Measurements from ENCODE around the gene SIGLEC9. TPM values are rescaled to one million over a fixed set of nuclear protein-coding genes. Genes with fewer than 3 reads are reported as not detected.
"Not testable (repeated sequence)": the region's sequence is repeated elsewhere in the genome, so short reads cannot be mapped to it uniquely, and the experiment has no call there.

SIGLEC9 gene
- total and polyA plus RNA-seq, 8 donors: 0.63 to 46.5 (median 1.4) TPM

GRCh38 chr19:51169283-51169918, 44.7 kb downstream of the SIGLEC9 start:
- TF ChIP-seq CTCF (IDR thresholded peaks at IDR 0.05): peak; percentile 78 to 91
- intact Hi-C loops (cut with DNase I); H3K9me3 ChIP-seq; H3K27ac ChIP-seq; H3K36me3 ChIP-seq; H3K4me3 ChIP-seq: not testable (repeated sequence)
- peaks cover 0 to 37% of the 10 kb centered on the region in 2 donors for H3K27me3 ChIP-seq
- DNase-seq (peak in 3 of 4 donors; percentile 32 to 71 (median 66)), ATAC-seq (peak; percentile 46)
- H3K4me1 ChIP-seq: peaks cover 0 to 13% of the 10 kb centered on the region in 2 donors

- H3K36me3 ChIP-seq: no peaks in the 10 kb centered on the region
- peaks cover 0 to 60% of the 10 kb centered on the region in 2 donors for H3K27me3 ChIP-seq
- ATAC-seq (no peak), DNase-seq (no peak)
- no peak for TF ChIP-seq CTCF (IDR thresholded peaks at IDR 0.05)
- peaks cover 0 to 10% of the 10 kb centered on the region in 2 donors for H3K4me1 ChIP-seq
- intact Hi-C loops (cut with DNase I): loop anchor here in 1 of 2 donors (10.0 kb wide), 1 partner anchor 147 kb away; the partner anchor contains the start of gene KLK11
- no peaks in the 10 kb centered on the region for H3K9me3 ChIP-seq
- no peak overlapping the region for H3K27ac ChIP-seq
- no peak overlapping the region for H3K4me3 ChIP-seq
These were observed 47.5 kb downstream of the SIGLEC9 start for GRCh38 chr19:51172223-51172622.

DNA sequence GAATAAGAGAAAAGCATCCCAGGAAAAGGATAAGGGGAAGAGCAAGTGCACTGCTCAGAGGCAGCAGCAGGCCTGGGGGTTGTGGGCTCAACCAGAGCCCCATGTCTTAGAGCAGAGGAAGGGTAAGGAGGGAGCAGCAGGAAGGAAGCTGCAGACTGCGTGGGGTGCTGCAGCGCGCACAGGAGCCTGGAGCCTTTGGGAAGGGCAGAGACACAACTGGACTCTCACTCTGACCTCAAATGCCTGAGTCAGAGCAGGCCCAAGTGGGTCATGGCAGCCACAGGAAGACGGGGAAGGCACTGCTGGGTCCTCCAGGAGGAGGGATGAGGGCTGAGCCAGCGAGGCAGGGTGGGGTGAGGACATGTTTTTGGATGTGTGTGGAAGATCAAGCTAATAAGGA, 49.0 kb downstream of the SIGLEC9 start:
- ATAC-seq: no peak
- Histone ChIP-seq H3K4me3 (no peak overlapping the region), H3K27me3 (peaks cover 0 to 49% of the 10 kb centered on the region in 2 donors), H3K27ac (no peak overlapping the region), H3K36me3 (no peaks in the 10 kb centered on the region), H3K4me1 (peaks cover 0 to 4% of the 10 kb centered on the region in 2 donors), H3K9me3 (no peaks in the 10 kb centered on the region)
- no peak for TF ChIP-seq CTCF (IDR thresholded peaks at IDR 0.05)
- no peak for DNase-seq
- intact Hi-C loops (cut with DNase I): loop anchor here in 1 of 2 donors (10.0 kb wide), 1 partner anchor 149 kb away; the partner anchor contains the start of gene KLK11

DNA sequence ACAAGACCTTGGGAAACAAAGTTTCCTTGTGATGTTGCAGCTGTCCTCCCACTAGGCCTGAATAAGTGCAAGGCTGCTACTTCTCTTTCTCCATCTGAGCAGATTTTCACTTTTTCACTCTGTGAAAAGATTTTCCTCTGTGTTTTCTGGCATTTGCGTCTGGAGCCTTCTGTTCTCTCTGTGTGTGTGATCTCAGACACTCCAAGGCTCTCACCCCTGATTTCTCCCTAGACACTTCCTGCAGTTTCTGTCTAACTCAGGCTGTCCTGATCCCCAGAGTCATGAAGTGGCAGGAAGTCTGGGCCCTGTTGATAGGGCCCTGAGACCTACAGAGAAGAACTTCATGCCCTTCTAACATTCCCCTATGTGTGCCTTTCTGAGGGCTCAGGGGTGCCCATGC, 54.5 kb downstream of the SIGLEC9 start:
- no peak overlapping the region for H3K27ac ChIP-seq
- no peaks in the 10 kb centered on the region for H3K4me1 ChIP-seq
- TF ChIP-seq CTCF (IDR thresholded peaks at IDR 0.05): no peak
- no peak overlapping the region for H3K4me3 ChIP-seq
- no peak for ATAC-seq
- no peak for DNase-seq
- no peaks in the 10 kb centered on the region for H3K9me3 ChIP-seq
- H3K27me3 ChIP-seq: peaks cover 0 to 54% of the 10 kb centered on the region in 2 donors
- intact Hi-C loops (cut with DNase I): loop anchor here in 1 of 2 donors (10.0 kb wide), 1 partner anchor 154 kb away; the partner anchor contains the start of gene KLK11
- H3K36me3 ChIP-seq: no peaks in the 10 kb centered on the region

Other genes starting within 250 kb of the SIGLEC9 start
- gene KLK4, start 213.5 kb upstream of the SIGLEC9 start, total RNA-seq: not detected
- not detected for gene KLK4, start 213.5 kb upstream of the SIGLEC9 start, polyA plus RNA-seq (ENCODE audit: insufficient read length in 6 of 6)
- under 1 TPM in 1 of 2 donors, not detected in 1; 0.52 TPM for gene KLK5, start 171.9 kb upstream of the SIGLEC9 start, total RNA-seq
- gene KLK5, start 171.9 kb upstream of the SIGLEC9 start, polyA plus RNA-seq (ENCODE audit: insufficient read length in 6 of 6): under 1 TPM; 0.21 to 0.99 (median 0.40) TPM
- not detected for gene KLK6, start 155.3 kb upstream of the SIGLEC9 start, total RNA-seq
- gene KLK6, start 155.3 kb upstream of the SIGLEC9 start, polyA plus RNA-seq (ENCODE audit: insufficient read length in 6 of 6): under 1 TPM; 0.15 to 0.47 (median 0.29) TPM
- gene KLK7, start 141.0 kb upstream of the SIGLEC9 start, total RNA-seq: under 1 TPM in 1 of 2 donors, not detected in 1; 0.55 TPM
- gene KLK7, start 141.0 kb upstream of the SIGLEC9 start, polyA plus RNA-seq (ENCODE audit: insufficient read length in 6 of 6): under 1 TPM in 3 of 6 donors, not detected in 3; 0.08 to 0.09 (median 0.08) TPM
- not detected for gene KLK8, start 123.3 kb upstream of the SIGLEC9 start, total RNA-seq
- under 1 TPM in 1 of 6 donors, not detected in 5; 0.24 TPM for gene KLK8, start 123.3 kb upstream of the SIGLEC9 start, polyA plus RNA-seq (ENCODE audit: insufficient read length in 6 of 6)
- gene KLK10, start 105.2 kb upstream of the SIGLEC9 start, total RNA-seq: 1 to 10 TPM; 1.3 to 3.4 TPM
- gene KLK10, start 105.2 kb upstream of the SIGLEC9 start, polyA plus RNA-seq (ENCODE audit: insufficient read length in 6 of 6): 1 to 10 TPM in 2 of 6 donors, under 1 TPM in 4; 0.35 to 2.1 (median 0.68) TPM
- 1 to 10 TPM; 3.6 to 7.2 TPM for gene KLK11, start 98.3 kb upstream of the SIGLEC9 start, total RNA-seq
- gene KLK11, start 98.3 kb upstream of the SIGLEC9 start, polyA plus RNA-seq (ENCODE audit: insufficient read length in 6 of 6): 1 to 10 TPM; 1.6 to 5.3 (median 3.2) TPM
- under 1 TPM in 1 of 2 donors, not detected in 1; 0.39 TPM for gene KLK12, start 89.9 kb upstream of the SIGLEC9 start, total RNA-seq
- 1 to 10 TPM in 2 of 6 donors, under 1 TPM in 4; 0.31 to 1.3 (median 0.65) TPM for gene KLK12, start 89.9 kb upstream of the SIGLEC9 start, polyA plus RNA-seq (ENCODE audit: insufficient read length in 6 of 6)
- 1 to 10 TPM in 1 of 2 donors, under 1 TPM in 1; 0.38 to 1.8 TPM for gene KLK13, start 59.8 kb upstream of the SIGLEC9 start, total RNA-seq
- under 1 TPM; 0.16 to 0.56 (median 0.22) TPM for gene KLK13, start 59.8 kb upstream of the SIGLEC9 start, polyA plus RNA-seq (ENCODE audit: insufficient read length in 6 of 6)
- under 1 TPM; 0.26 to 0.37 TPM for gene KLK14, start 42.0 kb upstream of the SIGLEC9 start, total RNA-seq
- gene KLK14, start 42.0 kb upstream of the SIGLEC9 start, polyA plus RNA-seq (ENCODE audit: insufficient read length in 6 of 6): under 1 TPM in 4 of 6 donors, not detected in 2; 0.17 to 0.45 (median 0.23) TPM
- 1 to 10 TPM; 7.4 to 9.9 TPM for gene CTU1, start 16.5 kb upstream of the SIGLEC9 start, total RNA-seq
- gene CTU1, start 16.5 kb upstream of the SIGLEC9 start, polyA plus RNA-seq (ENCODE audit: insufficient read length in 6 of 6): 1 to 10 TPM; 1.6 to 3.7 (median 2.3) TPM
- 10 to 100 TPM in 1 of 2 donors, 1 to 10 TPM in 1; 7.3 to 10.4 TPM for gene SIGLEC7, start 17.4 kb downstream of the SIGLEC9 start, total RNA-seq
- gene SIGLEC7, start 17.4 kb downstream of the SIGLEC9 start, polyA plus RNA-seq (ENCODE audit: insufficient read length in 6 of 6): under 1 TPM; 0.63 to 0.91 (median 0.76) TPM
- gene CD33, start 100.2 kb downstream of the SIGLEC9 start, total RNA-seq: 10 to 100 TPM; 15.7 to 26.4 TPM
- gene CD33, start 100.2 kb downstream of the SIGLEC9 start, polyA plus RNA-seq (ENCODE audit: insufficient read length in 6 of 6): 1 to 10 TPM; 3.3 to 4.5 (median 4.1) TPM
- gene SIGLECL1, start 126.2 kb downstream of the SIGLEC9 start, total RNA-seq: not detected
- not detected for gene SIGLECL1, start 126.2 kb downstream of the SIGLEC9 start, polyA plus RNA-seq (ENCODE audit: insufficient read length in 6 of 6)
- gene IGLON5, start 186.7 kb downstream of the SIGLEC9 start, total RNA-seq: not detected
- 1 to 10 TPM; 1.0 to 4.1 (median 2.3) TPM for gene IGLON5, start 186.7 kb downstream of the SIGLEC9 start, polyA plus RNA-seq (ENCODE audit: insufficient read length in 6 of 6)
- gene VSIG10L, start 217.2 kb downstream of the SIGLEC9 start, total RNA-seq: 1 to 10 TPM; 3.5 to 4.1 TPM
- gene VSIG10L, start 217.2 kb downstream of the SIGLEC9 start, polyA plus RNA-seq (ENCODE audit: insufficient read length in 6 of 6): 1 to 10 TPM; 3.5 to 5.2 (median 3.7) TPM
- 10 to 100 TPM; 72.4 to 89.6 TPM for gene ETFB, start 241.5 kb downstream of the SIGLEC9 start, total RNA-seq
- 10 to 100 TPM; 41.5 to 51.1 (median 45.9) TPM for gene ETFB, start 241.5 kb downstream of the SIGLEC9 start, polyA plus RNA-seq (ENCODE audit: insufficient read length in 6 of 6)
- 1 to 10 TPM; 1.4 to 1.6 TPM for gene CLDND2, start 244.1 kb downstream of the SIGLEC9 start, total RNA-seq
- gene CLDND2, start 244.1 kb downstream of the SIGLEC9 start, polyA plus RNA-seq (ENCODE audit: insufficient read length in 6 of 6): 1 to 10 TPM in 5 of 6 donors, under 1 TPM in 1; 0.92 to 1.9 (median 1.4) TPM
- gene NKG7, start 247.7 kb downstream of the SIGLEC9 start, total RNA-seq: 10 to 100 TPM; 15.2 to 50.1 TPM
- 1 to 10 TPM; 2.8 to 7.6 (median 5.2) TPM for gene NKG7, start 247.7 kb downstream of the SIGLEC9 start, polyA plus RNA-seq (ENCODE audit: insufficient read length in 6 of 6)

Data from left lung (tissue), 10 donors.